ENCODE measurements around the gene ARHGEF11. TPM values are rescaled to one million over a fixed set of nuclear protein-coding genes. Genes with fewer than 3 reads are reported as not detected.

The ARHGEF11 gene
- polyA plus RNA-seq, 1 donor (not counting 4 experiments of a cell fraction or from before 2014, with no cell fraction given), result 8.0 TPM

DNA sequence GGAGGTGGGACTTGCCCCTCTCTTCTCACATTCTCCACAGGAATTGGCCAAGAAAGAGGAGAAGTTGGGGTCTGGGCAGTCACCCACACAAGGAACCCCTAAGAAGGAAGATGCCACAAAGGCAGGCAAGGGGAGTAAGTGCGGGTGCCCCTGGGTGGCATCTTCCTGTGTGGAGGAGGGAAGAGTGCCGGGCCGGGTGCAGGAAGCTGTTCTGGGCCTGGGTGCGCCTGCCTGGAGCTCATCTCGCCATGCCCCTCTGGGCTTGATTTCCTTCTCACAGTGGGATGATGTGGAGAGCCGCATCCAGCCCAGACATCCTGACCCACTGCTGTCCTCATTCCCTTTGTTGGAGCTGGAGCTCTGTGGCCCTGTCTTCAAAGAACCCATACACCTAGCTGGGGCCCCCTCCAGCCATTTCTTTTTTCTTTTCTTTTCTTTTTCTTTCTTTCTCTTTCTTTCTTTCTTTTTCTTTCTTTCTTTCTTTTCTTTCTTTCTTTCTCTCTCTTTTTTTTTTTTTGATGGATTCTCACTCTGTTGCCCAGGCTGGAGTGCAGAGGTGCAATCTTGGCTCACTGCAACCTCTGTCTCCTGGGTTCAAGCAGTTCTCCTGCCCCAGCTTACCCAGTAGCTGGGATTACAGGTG lies 115.8 kb downstream of the ARHGEF11 start:
- no peak for FAIRE-seq
- dilution Hi-C loops (cut with MboI; ENCODE audit: extremely low pct_ligation_motif_present, low sequenced_read_pairs), result no loop called here
- H2AFZ ChIP-seq (ENCODE audit: control insufficient read depth, low read length), result no peak overlapping the region
- peaks cover 10% of the 10 kb centered on the region for H3K4me1 ChIP-seq (ENCODE audit: control insufficient read depth, extremely low read depth, insufficient read depth, low read length)
- no peak for DNase-seq (ENCODE audit: low read depth, low spot score)
- no peaks in the 10 kb centered on the region for H3K9me1 ChIP-seq (ENCODE audit: control insufficient read depth, extremely low read depth, insufficient read depth, low read length)
- H3K36me3 ChIP-seq (ENCODE audit: control insufficient read depth in 2 of 2, extremely low read depth in 1 of 2, insufficient read depth in 2 of 2, low read length in 2 of 2), result no peaks in the 10 kb centered on the region
- H3K4me3 ChIP-seq (ENCODE audit: control insufficient read depth in 2 of 3, extremely low read depth in 1 of 3, insufficient read depth in 2 of 3, low read depth in 1 of 3, low read length in 3 of 3), result no peak overlapping the region
- no peaks in the 10 kb centered on the region for H4K20me1 ChIP-seq (ENCODE audit: control insufficient read depth, extremely low read depth, insufficient read depth, low read length)
- TF ChIP-seq EZH2 (IDR thresholded peaks at IDR 0.05; ENCODE audit: low read length), result no peak
- TF ChIP-seq, protein P1, sequence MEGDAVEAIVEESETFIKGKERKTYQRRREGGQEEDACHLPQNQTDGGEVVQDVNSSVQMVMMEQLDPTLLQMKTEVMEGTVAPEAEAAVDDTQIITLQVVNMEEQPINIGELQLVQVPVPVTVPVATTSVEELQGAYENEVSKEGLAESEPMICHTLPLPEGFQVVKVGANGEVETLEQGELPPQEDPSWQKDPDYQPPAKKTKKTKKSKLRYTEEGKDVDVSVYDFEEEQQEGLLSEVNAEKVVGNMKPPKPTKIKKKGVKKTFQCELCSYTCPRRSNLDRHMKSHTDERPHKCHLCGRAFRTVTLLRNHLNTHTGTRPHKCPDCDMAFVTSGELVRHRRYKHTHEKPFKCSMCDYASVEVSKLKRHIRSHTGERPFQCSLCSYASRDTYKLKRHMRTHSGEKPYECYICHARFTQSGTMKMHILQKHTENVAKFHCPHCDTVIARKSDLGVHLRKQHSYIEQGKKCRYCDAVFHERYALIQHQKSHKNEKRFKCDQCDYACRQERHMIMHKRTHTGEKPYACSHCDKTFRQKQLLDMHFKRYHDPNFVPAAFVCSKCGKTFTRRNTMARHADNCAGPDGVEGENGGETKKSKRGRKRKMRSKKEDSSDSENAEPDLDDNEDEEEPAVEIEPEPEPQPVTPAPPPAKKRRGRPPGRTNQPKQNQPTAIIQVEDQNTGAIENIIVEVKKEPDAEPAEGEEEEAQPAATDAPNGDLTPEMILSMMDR (optimal IDR thresholded peaks at IDR 0.05 in 1 of 3, IDR thresholded peaks at IDR 0.05 in 1 of 3, conservative IDR thresholded peaks at IDR 0.05 in 1 of 3; ENCODE audit: extremely low read depth in 1 of 3, insufficient read depth in 2 of 3, low read length in 3 of 3), result no peak
- no peaks in the 10 kb centered on the region for H3K9me3 ChIP-seq (ENCODE audit: control insufficient read depth, low read depth, low read length)
- peaks cover 49% of the 10 kb centered on the region for H3K27me3 ChIP-seq (ENCODE audit: control insufficient read depth, extremely low read depth, insufficient read depth, low read length)
- no peak overlapping the region for H3K4me2 ChIP-seq (ENCODE audit: control insufficient read depth, extremely low read depth, insufficient read depth, low read depth, low read length)
- no peak overlapping the region for H3K27ac ChIP-seq (ENCODE audit: control insufficient read depth, insufficient read depth, low read length)
- H3K9ac ChIP-seq (ENCODE audit: control insufficient read depth, extremely low read depth, insufficient read depth, low read length), result no peak overlapping the region
- H3K79me2 ChIP-seq (ENCODE audit: control insufficient read depth, insufficient read depth, low read length), result no peaks in the 10 kb centered on the region

DNA sequence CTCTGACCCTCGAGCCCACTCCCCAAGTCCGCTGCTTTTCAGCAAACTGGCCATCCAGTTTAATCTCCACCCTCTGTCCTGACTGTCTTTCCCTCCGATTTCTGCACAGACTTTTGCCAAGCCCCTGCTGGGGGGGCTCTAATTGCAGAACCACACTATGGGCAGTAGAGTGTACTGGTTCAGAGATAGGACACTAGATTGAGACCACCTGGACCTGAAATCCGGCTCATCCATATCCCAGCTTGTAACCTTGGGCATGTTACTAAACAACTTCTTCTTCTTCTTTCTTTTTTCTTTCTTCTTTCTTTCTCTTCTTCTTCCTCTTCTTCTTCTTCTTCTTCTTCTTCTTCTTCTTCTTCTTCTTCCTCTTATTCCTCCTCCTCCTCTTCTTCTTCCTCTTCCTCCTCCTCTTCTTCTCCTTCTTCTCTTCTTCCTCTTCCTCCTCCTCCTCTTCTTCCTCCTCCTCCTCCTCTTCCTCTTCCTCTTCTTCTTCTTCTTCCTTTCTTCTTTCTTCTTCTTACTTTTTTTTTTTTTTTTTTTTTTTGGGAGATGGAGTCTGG lies 117.4 kb downstream of the ARHGEF11 start:
- Histone ChIP-seq H3K27ac (ENCODE audit: control insufficient read depth, insufficient read depth, low read length) (no peak overlapping the region), H3K4me2 (ENCODE audit: control insufficient read depth, extremely low read depth, insufficient read depth, low read depth, low read length) (peak overlapping the region; percentile 66), H3K9me3 (ENCODE audit: control insufficient read depth, low read depth, low read length) (no peaks in the 10 kb centered on the region), H3K9me1 (ENCODE audit: control insufficient read depth, extremely low read depth, insufficient read depth, low read length) (no peaks in the 10 kb centered on the region), H3K4me1 (ENCODE audit: control insufficient read depth, extremely low read depth, insufficient read depth, low read length) (peaks cover 12% of the 10 kb centered on the region), H3K79me2 (ENCODE audit: control insufficient read depth, insufficient read depth, low read length) (no peaks in the 10 kb centered on the region), H2AFZ (ENCODE audit: control insufficient read depth, low read length) (no peak overlapping the region), H4K20me1 (ENCODE audit: control insufficient read depth, extremely low read depth, insufficient read depth, low read length) (no peaks in the 10 kb centered on the region), H3K9ac (ENCODE audit: control insufficient read depth, extremely low read depth, insufficient read depth, low read length) (no peak overlapping the region), H3K36me3 (ENCODE audit: control insufficient read depth in 2 of 2, extremely low read depth in 1 of 2, insufficient read depth in 2 of 2, low read length in 2 of 2) (no peaks in the 10 kb centered on the region), H3K27me3 (ENCODE audit: control insufficient read depth, extremely low read depth, insufficient read depth, low read length) (peaks cover 65% of the 10 kb centered on the region), H3K4me3 (ENCODE audit: control insufficient read depth in 2 of 3, extremely low read depth in 1 of 3, insufficient read depth in 2 of 3, low read depth in 1 of 3, low read length in 3 of 3) (no peak overlapping the region)
- DNase-seq (ENCODE audit: low read depth, low spot score) (no peak), FAIRE-seq (no peak)
- no peak for TF ChIP-seq EZH2 (IDR thresholded peaks at IDR 0.05; ENCODE audit: low read length)
- TF ChIP-seq, protein P1 (optimal IDR thresholded peaks at IDR 0.05 in 1 of 3, IDR thresholded peaks at IDR 0.05 in 1 of 3, conservative IDR thresholded peaks at IDR 0.05 in 1 of 3; ENCODE audit: extremely low read depth in 1 of 3, insufficient read depth in 2 of 3, low read length in 3 of 3), result no peak
- dilution Hi-C loops (cut with MboI; ENCODE audit: extremely low pct_ligation_motif_present, low sequenced_read_pairs), result no loop called here
